Measurements from ENCODE around the gene RGS12. TPM values are rescaled to one million over a fixed set of nuclear protein-coding genes. Genes with fewer than 3 reads are reported as not detected.

The RGS12 gene
- polyA plus RNA-seq, 1 of the 3 experiments (the other 2 are of a cell fraction) = 18.4 TPM

- TF ChIP-seq USF2 (IDR thresholded peaks at IDR 0.05; ENCODE audit: borderline replicate concordance, low read depth, low read length) (no peak), POLR2AphosphoS5 (IDR thresholded peaks at IDR 0.05; ENCODE audit: low read depth, low read length) (no peak), TCF12 (IDR thresholded peaks at IDR 0.05) (no peak), USF1 (IDR thresholded peaks at IDR 0.05; ENCODE audit: borderline replicate concordance, low read depth) (no peak), SIN3A (IDR thresholded peaks at IDR 0.05; ENCODE audit: borderline replicate concordance, low read depth, low read length) (no peak), IRF3 (IDR thresholded peaks at IDR 0.05; ENCODE audit: low read depth, low read length) (no peak), GABPA (IDR thresholded peaks at IDR 0.05; ENCODE audit: low read depth) (no peak), EZH2phosphoT487 (IDR thresholded peaks at IDR 0.05; ENCODE audit: borderline replicate concordance, low read depth) (no peak), GATA2 (CRISPR knock-in tag; IDR thresholded peaks at IDR 0.05) (no peak), RCOR1 (IDR thresholded peaks at IDR 0.05; ENCODE audit: low read length) (no peak), NRF1 (IDR thresholded peaks at IDR 0.05; ENCODE audit: low read depth, low read length) (no peak), RXRA (IDR thresholded peaks at IDR 0.05; ENCODE audit: borderline replicate concordance, low read depth) (no peak), MXI1 (IDR thresholded peaks at IDR 0.05; ENCODE audit: low read depth, low read length) (no peak)
- H3K27me3 ChIP-seq (ENCODE audit: insufficient read depth) = no peaks in the 10 kb centered on the region
Observed at GRCh38 chr4:3280466-3280865, 12.4 kb upstream of the RGS12 start.

GRCh38 chr4:3283483-3283882, 9.3 kb upstream of the RGS12 start:
- CTCF ChIA-PET = no interaction called here
- Histone ChIP-seq H3K36me3 (replicated peaks in 1 of 2; ENCODE audit: control insufficient read depth in 1 of 2, insufficient read depth in 2 of 2, low read length in 1 of 2) (no peaks in the 10 kb centered on the region), H3F3A (replicated peaks; ENCODE audit: insufficient read depth) (no peaks in the 10 kb centered on the region), H3K4me1 (ENCODE audit: control insufficient read depth in 1 of 2, insufficient read depth in 2 of 2, low read depth in 1 of 2, low read length in 1 of 2) (no peaks in the 10 kb centered on the region), H3K27me3 (ENCODE audit: insufficient read depth) (no peaks in the 10 kb centered on the region), H3K27ac (ENCODE audit: low read depth in 2 of 2, low read length in 1 of 2) (no peak overlapping the region), H3K9me3 (no peaks in the 10 kb centered on the region), H2AFZ (ENCODE audit: low read depth) (no peak overlapping the region), H4K20me1 (ENCODE audit: insufficient read depth) (no peaks in the 10 kb centered on the region), H3K4me2 (no peak overlapping the region), H3K79me2 (ENCODE audit: insufficient read depth) (no peaks in the 10 kb centered on the region), H3K9me2 (no peaks in the 10 kb centered on the region), H3K4me3 (ENCODE audit: low read depth in 2 of 2, low read length in 1 of 2) (no peak overlapping the region), H3K9ac (no peak overlapping the region)
- 52% methylated on average over 6 of the region's 6 CpGs for WGBS (ENCODE audit: low lambda C conversion rate)
- POLR2A ChIA-PET = no interaction called here
- no peak for DNase-seq
- no peak for TF ChIP-seq MAX (IDR thresholded peaks at IDR 0.05; ENCODE audit: low read depth)
- TF ChIP-seq EZH2phosphoT487 (IDR thresholded peaks at IDR 0.05; ENCODE audit: borderline replicate concordance, low read depth) = no peak
- TF ChIP-seq RAD21 (IDR thresholded peaks at IDR 0.05; ENCODE audit: low read length) = no peak
- no peak for TF ChIP-seq SIN3A (IDR thresholded peaks at IDR 0.05; ENCODE audit: borderline replicate concordance, low read depth, low read length)
- no peak for TF ChIP-seq GABPA (IDR thresholded peaks at IDR 0.05; ENCODE audit: low read depth)
- no peak for TF ChIP-seq SMC3 (IDR thresholded peaks at IDR 0.05; ENCODE audit: low read depth, low read length)
- no peak for TF ChIP-seq POLR2AphosphoS5 (IDR thresholded peaks at IDR 0.05; ENCODE audit: low read depth, low read length)
- TF ChIP-seq FOXM1 (IDR thresholded peaks at IDR 0.05; ENCODE audit: low read depth) = no peak
- TF ChIP-seq MXI1 (IDR thresholded peaks at IDR 0.05; ENCODE audit: low read depth, low read length) = no peak
- TF ChIP-seq YY1 (IDR thresholded peaks at IDR 0.05; ENCODE audit: low read depth) = no peak
- no peak for TF ChIP-seq RCOR1 (IDR thresholded peaks at IDR 0.05; ENCODE audit: low read length)
- no peak for TF ChIP-seq RFX5 (IDR thresholded peaks at IDR 0.05; ENCODE audit: low read length)
- TF ChIP-seq IRF3 (IDR thresholded peaks at IDR 0.05; ENCODE audit: low read depth, low read length) = no peak
- TF ChIP-seq NFIC (IDR thresholded peaks at IDR 0.05; ENCODE audit: borderline replicate concordance) = no peak

More at GRCh38 chr4:3280466-3280865, 12.4 kb upstream of the RGS12 start:
- Histone ChIP-seq H3K79me2 (ENCODE audit: insufficient read depth) (no peaks in the 10 kb centered on the region), H2AFZ (ENCODE audit: low read depth) (no peak overlapping the region), H3K4me2 (no peak overlapping the region), H3K27ac (ENCODE audit: low read depth in 2 of 2, low read length in 1 of 2) (no peak overlapping the region), H3K36me3 (replicated peaks in 1 of 2; ENCODE audit: control insufficient read depth in 1 of 2, insufficient read depth in 2 of 2, low read length in 1 of 2) (no peaks in the 10 kb centered on the region), H3F3A (replicated peaks; ENCODE audit: insufficient read depth) (no peaks in the 10 kb centered on the region), H3K4me3 (ENCODE audit: low read depth in 2 of 2, low read length in 1 of 2) (no peak overlapping the region), H4K20me1 (ENCODE audit: insufficient read depth) (no peaks in the 10 kb centered on the region), H3K9me2 (no peaks in the 10 kb centered on the region), H3K9me3 (no peaks in the 10 kb centered on the region), H3K9ac (no peak overlapping the region), H3K4me1 (ENCODE audit: control insufficient read depth in 1 of 2, insufficient read depth in 2 of 2, low read depth in 1 of 2, low read length in 1 of 2) (peaks cover 0 to 2% of the 10 kb centered on the region in 2 experiments; a peak in 1 of 4 replicates)
- 38% methylated on average over 3 of the region's 3 CpGs for WGBS (ENCODE audit: low lambda C conversion rate)
- POLR2A ChIA-PET = no interaction called here
- CTCF ChIA-PET = no interaction called here
- no peak for DNase-seq

All from SK-N-SH (cell line).